MCF 10A (cell line): Measurements from ENCODE around the gene ATMIN. TPM values are rescaled to one million over a fixed set of nuclear protein-coding genes. Genes with fewer than 3 reads are reported as not detected.

Experiments
- BruUV-seq: library from RNA; stranded (reverse); fragments of 400-500 nt; replicated peaks from 2 replicates; lab custom pipeline; 2021; lab: Mats Ljungman, UMichigan
- CTCF ChIA-PET: fragments of 300-600 bp; sonication (Branson Sonifier 250); formaldehyde crosslinking; extraction: SDS; loops from one replicate; lab custom pipeline; 2021; ENCODE audit warnings: antibody characterized with exemption, inconsistent platforms; lab: Yijun Ruan, JAX
- POLR2A ChIA-PET: fragments of 300-600, 350-650 bp; sonication (Branson Sonifier 250); formaldehyde crosslinking; extraction: SDS; loops from one replicate; lab custom pipeline; 2020; ENCODE audit warnings: antibody characterized with exemption, inconsistent platforms; lab: Yijun Ruan, JAX
- DNase-seq: peaks from one replicate; pipeline ENCODE4 v3.0.0-alpha.2; 2018; ENCODE audit not compliant: unreplicated experiment
- H3K27ac Mint-ChIP-seq: one replicate; pipeline ENCODE4 v1.8.0; 2022; ENCODE audit warnings: mild to moderate bottlenecking, low read depth, mixed read lengths; ENCODE audit not compliant: unreplicated experiment
- H3K27me3 Mint-ChIP-seq: one replicate; pipeline ENCODE4 v1.8.0; 2022; ENCODE audit warnings: mixed read lengths; ENCODE audit not compliant: insufficient read depth, unreplicated experiment
- H3K36me3 Mint-ChIP-seq: one replicate; pipeline ENCODE4 v1.8.0; 2022; ENCODE audit warnings: mild to moderate bottlenecking, moderate library complexity, mixed read lengths; ENCODE audit not compliant: insufficient read depth, unreplicated experiment
- H3K4me1 Mint-ChIP-seq: one replicate; pipeline ENCODE4 v1.8.0; 2022; ENCODE audit warnings: mixed read lengths; ENCODE audit not compliant: insufficient read depth, unreplicated experiment
- H3K4me3 Mint-ChIP-seq: one replicate; pipeline ENCODE4 v1.8.0; 2022; ENCODE audit warnings: mild to moderate bottlenecking, moderate library complexity, mixed read lengths; ENCODE audit not compliant: unreplicated experiment
- H3K9me3 Mint-ChIP-seq: one replicate; pipeline ENCODE4 v1.8.0; 2022; ENCODE audit warnings: mixed read lengths; ENCODE audit not compliant: unreplicated experiment
- CTCF ChIP-seq: fragments of 200-600 bp; IDR thresholded peaks from one replicate; pipeline ENCODE4 v1.8.0; 2022; ENCODE audit warnings: antibody characterized with exemption, mild to moderate bottlenecking; ENCODE audit not compliant: unreplicated experiment
- intact Hi-C: fragments of 100-400 bp; cut with micrococcal nuclease; formaldehyde crosslinking; loops from 2 replicates; pipeline ENCODE4 v1.14.1; 2022
- total RNA-seq: library from RNA; stranded (reverse); gene quantifications from 2 replicates; pipeline ENCODE4 v1.2.3, GENCODE V29; 2022

The ATMIN gene
- total RNA-seq, 1 experiment from 2014 or later: 33.8 TPM

GRCh38 chr16:81004646-81005353 is 30.8 kb upstream of the ATMIN start:
- Mint-ChIP-seq H3K4me3 (peak overlapping the region; percentile 99), H3K4me1 (peaks cover 32% of the 10 kb centered on the region), H3K36me3 (peaks cover 19% of the 10 kb centered on the region), H3K27ac (peak overlapping the region; percentile 54), H3K27me3 (no peaks in the 10 kb centered on the region), H3K9me3 (no peaks in the 10 kb centered on the region)
- intact Hi-C loops: loop anchor here (10.0 kb wide), 1 partner anchor 730 kb away; no protein-coding TSS in a partner anchor
- peak; percentile 55 for TF ChIP-seq CTCF
- no TSS peak for BruUV-seq
- DNase-seq: peak; percentile 64
- ChIA-PET CTCF (interaction anchor here (0.6 to 4.9 kb wide), 30 partner anchors 10 to 753 kb away, joined by 3 to 67 read pairs (median 3); partner anchors contain the start of gene ATMIN), POLR2A (interaction anchor here (0.6 to 6.3 kb wide), 6 partner anchors 8 to 129 kb away, joined by 3 to 64 read pairs (median 6); partner anchors contain the start of genes ATMIN and C16orf46)

GRCh38 chr16:81005610-81006161 is 30.0 kb upstream of the ATMIN start:
- ChIA-PET CTCF (interaction anchor here (0.6 to 4.9 kb wide), 9 partner anchors 12 to 657 kb away, joined by 3 to 67 read pairs (median 3); partner anchors contain the start of gene ATMIN), POLR2A (interaction anchor here (0.6 to 6.3 kb wide), 5 partner anchors 9 to 130 kb away, joined by 3 to 64 read pairs (median 7); partner anchors contain the start of gene ATMIN)
- peak; percentile 20 for DNase-seq
- no peak for TF ChIP-seq CTCF
- intact Hi-C loops: loop anchor here (10.0 kb wide), 1 partner anchor 729 kb away; no protein-coding TSS in a partner anchor
- no TSS peak for BruUV-seq
- Mint-ChIP-seq H3K27ac (peak overlapping the region; percentile 99), H3K27me3 (no peaks in the 10 kb centered on the region), H3K36me3 (peaks cover 19% of the 10 kb centered on the region), H3K4me3 (peak overlapping the region; percentile 99), H3K9me3 (no peaks in the 10 kb centered on the region), H3K4me1 (peaks cover 35% of the 10 kb centered on the region)

- H3K4me1 Mint-ChIP-seq: peaks cover 38% of the 10 kb centered on the region
- DNase-seq: peak; percentile 59
- TSS peak; percentile 46 for BruUV-seq
- no peaks in the 10 kb centered on the region for H3K27me3 Mint-ChIP-seq
- ChIA-PET POLR2A (interaction anchor here (0.6 to 6.3 kb wide), 12 partner anchors 12 to 312 kb away, joined by 3 to 64 read pairs (median 4); partner anchors contain the start of genes ATMIN, C16orf46 and GAN), CTCF (interaction anchor here (0.7 to 4.9 kb wide), 3 partner anchors 12 to 29 kb away, joined by 3 to 67 read pairs (median 4); partner anchors contain the start of gene ATMIN)
- intact Hi-C loops: loop anchor here (10.0 kb wide), 1 partner anchor 728 kb away; no protein-coding TSS in a partner anchor
- H3K27ac Mint-ChIP-seq: peak overlapping the region; percentile 99
- no peaks in the 10 kb centered on the region for H3K9me3 Mint-ChIP-seq
- peaks cover 19% of the 10 kb centered on the region for H3K36me3 Mint-ChIP-seq
- no peak for TF ChIP-seq CTCF
- peak overlapping the region; percentile 99 for H3K4me3 Mint-ChIP-seq
These were observed 29.3 kb upstream of the ATMIN start for GRCh38 chr16:81006211-81006812.
